Stimulated activated CD8-positive, alpha-beta memory T cell treated with anti-CD3 and anti-CD28 coated beads, Interleukin-7, amount 100 ng/mL, for 24 hours (primary cell): Measurements from ENCODE around the gene NRAP.
A peak's percentile ranks its signal among the peaks of the same experiment; 100 is the strongest.
"Not testable (repeated sequence)": the region's sequence is repeated elsewhere in the genome, so short reads cannot be mapped to it uniquely, and the experiment has no call there.

Source experiments
- DNase-seq: peaks from one replicate; pipeline ENCODE4 v3.0.0-alpha.2; 2020; ENCODE audit warnings: low read depth

The NRAP gene

DNA sequence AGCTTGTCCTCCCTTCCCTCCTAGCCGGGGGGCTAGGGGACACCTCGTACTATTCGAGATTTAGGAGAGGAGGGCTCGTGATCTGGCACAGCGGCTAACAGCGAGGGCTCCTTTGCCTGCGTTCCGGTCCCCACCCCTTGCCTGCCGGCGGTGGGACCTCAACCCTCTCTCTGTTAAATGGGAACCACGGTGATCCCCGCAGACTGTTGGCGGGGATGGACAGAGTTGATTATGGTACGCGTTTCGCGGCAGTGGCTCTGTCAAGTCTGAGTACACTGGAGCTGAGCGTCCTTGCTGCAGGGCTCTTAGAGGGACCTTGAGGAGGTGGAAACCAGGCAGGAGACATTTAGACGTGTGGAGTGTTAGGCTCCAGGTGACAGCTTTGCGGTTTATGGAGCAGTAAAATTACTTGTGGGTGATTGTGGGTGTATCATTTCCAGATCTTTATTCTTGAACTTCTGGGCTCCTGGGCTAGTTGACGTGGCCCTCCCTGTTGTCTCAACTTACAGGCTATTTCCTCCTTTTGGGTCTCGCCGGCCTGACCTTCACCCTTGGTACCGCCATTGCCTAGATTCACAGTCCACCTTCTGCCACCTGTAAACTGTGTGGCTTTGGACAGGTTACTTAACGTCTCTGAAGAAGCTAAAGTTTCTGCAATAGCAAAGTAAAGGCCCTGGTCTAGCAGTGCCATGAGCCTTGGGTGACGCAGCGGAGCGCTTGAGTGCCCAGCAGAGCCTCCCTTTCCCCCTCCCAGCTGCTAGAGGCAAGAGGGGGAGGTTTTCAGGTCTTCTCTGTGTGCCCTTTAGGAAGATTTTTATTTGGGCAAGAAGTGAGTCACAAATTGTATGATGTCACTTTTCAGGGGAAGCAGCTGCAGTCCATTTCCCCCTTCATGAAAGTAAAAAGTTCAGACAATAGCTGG, 16.6 kb upstream of the NRAP start:
- DNase-seq: no peak

DNA sequence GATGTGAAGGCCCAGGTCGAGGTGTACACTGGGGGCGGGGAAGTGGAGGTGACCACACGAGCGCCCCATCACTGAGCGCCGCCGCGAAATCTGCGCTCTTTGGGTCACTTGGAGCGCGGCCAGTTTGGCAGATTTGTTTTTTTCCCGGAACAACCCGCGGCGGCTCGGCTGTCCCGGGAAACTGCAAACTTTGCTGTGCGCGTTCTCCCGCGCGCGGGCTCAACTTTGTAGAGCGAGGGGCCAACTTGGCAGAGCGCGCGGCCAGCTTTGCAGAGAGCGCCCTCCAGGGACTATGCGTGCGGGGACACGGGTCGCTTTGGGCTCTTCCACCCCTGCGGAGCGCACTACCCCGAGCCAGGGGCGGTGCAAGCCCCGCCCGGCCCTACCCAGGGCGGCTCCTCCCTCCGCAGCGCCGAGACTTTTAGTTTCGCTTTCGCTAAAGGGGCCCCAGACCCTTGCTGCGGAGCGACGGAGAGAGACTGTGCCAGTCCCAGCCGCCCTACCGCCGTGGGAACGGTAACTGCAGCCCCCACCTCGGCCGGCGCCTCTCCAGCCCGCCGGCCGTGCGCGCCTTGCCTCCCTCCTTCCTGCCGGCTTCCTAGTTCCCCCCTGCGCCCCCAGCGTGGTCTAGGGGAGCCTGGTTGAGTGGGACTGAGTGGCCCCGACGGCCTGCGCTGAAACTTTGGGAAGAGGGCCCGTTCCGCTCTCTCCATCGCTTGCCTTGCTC, 15.8 kb upstream of the NRAP start, which contains the start of gene CASP7:
Gene CASP7, plus strand, starts transcription at position 450 of the 727 bp plus-strand sequence. CDS start 17,582 bp downstream, outside the sequence.
- peak; percentile 50 for DNase-seq

- DNase-seq: no peak
Measured at GRCh38 chr10:113666682-113667252, 2.9 kb upstream of the NRAP start.

DNA sequence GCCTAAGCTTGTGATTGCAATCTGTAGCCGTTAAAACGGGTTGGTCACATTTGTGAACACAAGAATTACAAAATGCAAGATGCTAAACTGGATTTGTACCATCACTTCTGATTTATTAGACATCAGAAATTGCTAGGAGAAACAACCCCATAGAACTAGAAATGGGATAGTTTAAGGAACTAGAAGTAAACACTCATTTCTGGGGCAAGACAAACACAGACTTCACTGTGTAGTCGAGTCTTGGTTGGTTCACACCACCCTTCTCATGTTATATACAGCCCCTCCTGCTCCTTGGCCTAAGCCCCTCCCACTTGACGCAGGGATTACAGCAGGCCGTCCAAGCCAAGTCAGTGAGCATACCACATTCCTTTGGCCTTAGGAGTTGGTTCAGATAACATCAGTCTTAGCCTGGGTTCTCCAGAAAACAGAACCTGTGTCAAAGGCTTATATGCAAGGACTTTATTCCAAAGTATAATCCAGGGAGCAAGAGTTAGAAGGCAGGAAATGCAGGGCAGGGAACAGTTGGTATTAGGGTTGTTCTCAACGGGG, 2.0 kb upstream of the NRAP start:
- no peak for DNase-seq

DNA sequence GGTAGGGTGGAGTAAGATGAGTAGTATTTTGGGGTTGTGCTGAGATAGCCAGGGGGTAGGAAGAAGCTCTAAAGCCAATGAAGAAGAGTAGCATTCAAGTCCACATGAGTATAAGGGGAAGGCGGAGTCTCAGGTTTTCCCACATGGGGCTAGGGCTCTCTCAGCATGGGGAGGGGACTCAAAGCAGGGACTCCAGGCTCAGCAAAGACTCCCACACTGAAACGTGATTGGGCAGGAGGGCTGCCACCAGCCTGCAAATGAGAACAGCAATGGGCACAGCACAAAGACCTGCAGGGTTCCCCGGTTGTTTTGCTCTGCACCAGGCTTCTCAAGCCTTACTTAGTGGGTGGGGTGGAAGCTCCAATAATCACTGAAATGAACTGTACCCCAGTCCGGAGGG, 1.5 kb upstream of the NRAP start:
- no peak for DNase-seq

GRCh38 chr10:113663142-113663541, 699 bp downstream of the NRAP start:
- no peak for DNase-seq

DNA sequence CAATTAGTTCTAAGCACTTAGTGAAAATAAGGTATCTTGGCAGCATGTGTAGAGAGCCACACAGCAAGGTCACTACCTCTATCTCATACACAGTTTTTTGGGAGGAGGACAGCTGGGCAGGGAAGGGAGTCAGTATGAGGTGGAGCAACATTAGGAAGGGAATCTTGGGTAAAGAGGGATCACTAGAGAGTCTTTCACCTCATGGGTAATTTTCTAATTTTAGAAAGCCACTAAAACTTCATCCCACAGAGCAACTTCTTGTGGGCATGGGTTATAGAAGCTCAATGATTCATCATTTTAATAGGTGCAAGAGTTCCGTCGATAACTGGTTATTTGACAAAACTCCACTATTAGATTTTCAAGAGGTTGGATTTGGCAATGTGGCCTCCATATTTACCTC, 2.5 kb downstream of the NRAP start:
- DNase-seq: no peak

GRCh38 chr10:113657544-113657943, 6.3 kb downstream of the NRAP start:
- DNase-seq: no peak

GRCh38 chr10:113656896-113657295, 6.9 kb downstream of the NRAP start:
- no peak for DNase-seq

DNA sequence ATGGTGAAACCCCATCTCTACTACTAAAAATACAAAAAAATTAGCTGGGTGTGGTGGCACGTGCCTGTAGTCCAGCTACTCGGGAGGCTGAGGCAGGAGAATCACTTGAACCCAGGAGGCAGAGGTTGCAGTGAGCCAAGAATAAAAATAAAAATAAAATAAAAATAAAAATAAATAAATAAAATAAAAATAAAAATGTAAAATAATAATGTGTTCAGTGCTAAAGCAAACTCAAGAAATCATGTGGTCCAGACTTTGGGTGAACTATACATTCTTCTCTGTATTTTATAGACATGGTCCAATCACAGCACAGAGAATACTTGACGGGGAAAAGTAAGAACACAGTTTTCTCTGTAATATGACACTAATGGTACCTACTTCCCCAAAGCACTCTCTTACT, 11.4 kb downstream of the NRAP start:
- DNase-seq: not testable (repeated sequence)

GRCh38 chr10:113651898-113652297, 11.9 kb downstream of the NRAP start:
- no peak for DNase-seq

DNA sequence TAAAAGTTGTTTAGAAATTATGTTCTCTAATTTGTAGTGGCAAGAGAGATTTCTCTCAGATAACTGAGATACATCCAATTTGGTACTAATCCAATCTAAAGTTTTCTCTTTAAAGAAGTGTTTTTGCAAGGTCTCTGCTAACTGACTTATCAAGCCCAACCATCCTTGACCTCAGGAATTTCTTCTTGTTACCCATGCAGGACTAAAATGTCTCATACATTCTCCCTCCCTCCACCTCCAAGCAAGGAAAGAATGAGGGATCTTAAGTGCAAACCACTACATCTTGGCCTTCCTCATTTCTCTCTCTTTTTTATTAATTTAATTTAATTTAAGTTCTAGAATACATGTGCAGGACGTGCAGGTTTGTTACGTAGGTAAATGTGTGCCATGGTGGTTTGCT, 12.8 kb downstream of the NRAP start:
- DNase-seq: no peak

DNA sequence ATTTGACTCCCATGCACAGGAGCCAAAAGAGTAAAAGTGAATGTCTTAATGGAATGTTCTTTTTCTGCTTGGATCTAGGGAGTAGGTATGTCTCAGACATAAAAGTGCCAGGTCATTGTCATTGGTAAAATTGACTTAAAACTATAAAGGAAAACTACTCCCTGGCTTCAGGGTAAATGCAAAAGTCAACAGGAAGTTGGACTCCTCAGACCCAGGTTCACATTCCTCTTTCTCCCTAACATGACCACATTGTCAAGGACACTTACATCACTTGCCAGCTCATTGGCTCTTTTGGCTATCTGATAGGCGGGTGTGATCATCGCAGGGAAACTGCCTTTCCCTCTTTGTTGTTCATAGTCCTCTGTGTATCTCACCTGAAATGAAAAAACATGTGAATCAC, 13.7 kb downstream of the NRAP start:
- no peak for DNase-seq

DNA sequence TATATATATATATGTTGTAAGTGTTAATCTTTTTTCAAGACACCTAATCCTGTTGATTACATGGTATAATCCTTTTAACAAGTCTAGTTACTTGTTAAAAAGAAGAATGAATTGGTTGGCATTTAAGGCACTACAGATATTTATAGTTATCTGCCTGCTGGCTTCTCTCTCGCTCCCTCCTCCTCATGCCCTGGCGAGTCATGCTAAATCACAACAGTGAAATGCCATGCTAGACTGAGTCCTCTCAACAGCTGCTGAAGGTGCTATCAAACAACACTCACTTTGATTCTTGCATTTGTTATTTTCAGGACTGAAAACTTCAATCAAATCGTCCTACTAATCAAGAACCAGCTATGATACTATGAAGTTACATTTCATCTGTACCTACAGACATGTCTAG, 15.4 kb downstream of the NRAP start:
- DNase-seq: no peak

GRCh38 chr10:113647812-113648211, 16.0 kb downstream of the NRAP start:
- DNase-seq: no peak

DNA sequence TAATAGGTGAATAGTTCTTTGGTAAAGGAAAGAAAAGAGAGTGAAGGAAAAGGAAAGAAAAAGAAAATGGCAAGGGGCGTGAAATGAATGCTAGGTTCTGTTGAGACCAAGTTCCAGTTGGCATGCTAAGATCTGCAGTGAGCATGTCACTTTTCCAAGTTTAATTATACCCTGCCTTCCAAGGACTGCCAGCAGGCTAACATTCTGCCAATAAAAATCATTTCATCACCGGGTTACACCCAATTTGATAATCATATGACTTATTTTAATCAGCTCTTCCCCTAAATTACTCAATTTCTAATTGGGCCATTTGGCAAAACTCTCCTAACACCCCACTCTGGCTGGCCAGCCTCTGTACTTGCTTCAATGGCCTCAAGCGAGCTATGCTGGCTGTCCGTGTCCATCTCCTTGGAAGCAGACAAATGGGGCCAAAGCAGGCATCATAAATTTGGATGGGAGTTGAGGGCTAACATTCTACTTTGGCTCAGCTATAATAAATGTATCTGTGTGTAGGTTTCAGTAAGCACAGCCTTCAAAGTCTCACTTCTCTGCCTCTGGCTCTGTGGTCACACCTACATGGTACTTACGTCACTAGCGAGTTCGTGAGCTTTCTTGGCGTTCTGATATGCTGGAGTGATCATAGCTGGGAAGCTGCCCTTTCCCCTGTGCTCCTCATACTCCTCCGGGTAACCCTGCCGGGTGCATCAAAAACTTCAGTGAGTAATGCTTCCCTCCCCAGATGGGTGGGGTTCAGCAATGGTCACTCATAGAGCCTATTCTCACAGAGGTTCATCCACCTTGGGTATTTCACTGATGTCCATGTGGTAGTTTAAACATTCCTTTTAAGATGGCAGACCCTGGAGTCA, 17.3 kb downstream of the NRAP start:
- DNase-seq: no peak

- DNase-seq: no peak
Measured at GRCh38 chr10:113644185-113645120, 19.4 kb downstream of the NRAP start.

- no peak for DNase-seq
Measured at GRCh38 chr10:113643183-113643582, 20.7 kb downstream of the NRAP start.

DNA sequence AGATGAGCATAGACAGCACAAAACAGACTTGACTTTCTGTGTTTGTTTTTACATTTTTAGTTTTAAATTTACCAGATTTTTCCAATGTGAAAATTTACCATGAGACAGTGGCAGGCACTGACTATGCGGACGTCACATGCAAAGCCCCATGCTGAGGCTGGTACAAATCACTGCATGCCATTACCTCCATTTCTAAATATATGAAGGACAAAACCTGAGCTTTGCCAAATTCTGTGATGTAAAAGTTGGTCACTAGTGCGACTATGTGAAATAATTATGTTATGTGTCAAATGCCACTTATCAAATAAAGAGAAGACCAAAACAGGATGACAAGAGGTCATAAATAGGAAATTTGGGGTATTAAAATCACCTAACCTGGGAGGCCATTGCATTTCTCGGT, 22.1 kb downstream of the NRAP start:
- DNase-seq: no peak

DNA sequence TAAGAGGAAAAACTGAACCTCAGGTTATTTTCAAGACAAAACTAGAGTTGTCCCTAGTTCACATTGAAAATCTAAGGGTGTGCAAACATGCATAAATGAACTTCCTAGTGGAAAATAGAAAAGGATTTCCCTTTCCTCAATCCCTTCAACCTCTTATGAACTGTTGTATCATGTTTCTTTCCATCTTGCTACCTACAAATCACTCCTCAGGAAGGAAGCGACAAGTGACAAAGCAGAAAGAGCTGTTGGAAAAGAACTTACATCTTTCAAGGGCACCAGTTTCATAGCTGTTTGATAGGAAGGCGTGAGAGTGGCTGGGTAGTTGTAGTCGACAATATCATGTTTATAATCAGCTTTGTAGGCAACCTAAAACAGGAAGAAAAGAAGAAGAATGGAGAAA, 23.9 kb downstream of the NRAP start:
- DNase-seq: no peak
